22Rv1 (cell line): ENCODE measurements around the gene NLRP1.

Experiments used
- H3K27ac ChIP-seq: fragments of 450-650 bp; 2 replicates; pipeline ENCODE4 v1.5.1; 2017
- ZFX ChIP-seq: fragments of 450-650 bp; IDR thresholded peaks from 2 replicates; pipeline ENCODE4 v1.6.1; 2017; ENCODE audit warnings: antibody characterized with exemption, borderline replicate concordance
- TF ChIP-seq, protein P1 (sequence below): fragments of 450-650 bp; IDR thresholded peaks from 2 replicates; pipeline ENCODE4 v1.5.1; 2017; ENCODE audit warnings: mild to moderate bottlenecking

The NLRP1 gene

DNA sequence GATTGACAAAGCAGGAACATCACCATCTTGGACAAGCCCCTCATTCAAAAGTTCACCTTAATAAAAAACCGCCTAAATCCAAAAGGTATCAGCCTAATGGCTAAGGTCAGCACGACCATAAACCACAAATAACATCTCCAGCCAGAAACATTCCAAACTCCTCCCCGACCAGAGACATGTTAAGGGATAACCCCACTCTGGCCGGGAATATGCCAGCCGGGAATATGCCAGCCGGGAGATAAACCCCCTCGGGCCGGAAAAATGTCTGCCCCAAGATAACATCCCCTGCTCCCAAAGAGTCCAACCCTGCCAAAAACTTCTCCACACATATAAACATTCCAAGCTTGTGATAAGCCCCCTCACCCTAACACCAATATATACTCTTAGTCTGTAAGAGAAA lies 116.9 kb downstream of the NLRP1 start:
- TF ChIP-seq, protein P1, sequence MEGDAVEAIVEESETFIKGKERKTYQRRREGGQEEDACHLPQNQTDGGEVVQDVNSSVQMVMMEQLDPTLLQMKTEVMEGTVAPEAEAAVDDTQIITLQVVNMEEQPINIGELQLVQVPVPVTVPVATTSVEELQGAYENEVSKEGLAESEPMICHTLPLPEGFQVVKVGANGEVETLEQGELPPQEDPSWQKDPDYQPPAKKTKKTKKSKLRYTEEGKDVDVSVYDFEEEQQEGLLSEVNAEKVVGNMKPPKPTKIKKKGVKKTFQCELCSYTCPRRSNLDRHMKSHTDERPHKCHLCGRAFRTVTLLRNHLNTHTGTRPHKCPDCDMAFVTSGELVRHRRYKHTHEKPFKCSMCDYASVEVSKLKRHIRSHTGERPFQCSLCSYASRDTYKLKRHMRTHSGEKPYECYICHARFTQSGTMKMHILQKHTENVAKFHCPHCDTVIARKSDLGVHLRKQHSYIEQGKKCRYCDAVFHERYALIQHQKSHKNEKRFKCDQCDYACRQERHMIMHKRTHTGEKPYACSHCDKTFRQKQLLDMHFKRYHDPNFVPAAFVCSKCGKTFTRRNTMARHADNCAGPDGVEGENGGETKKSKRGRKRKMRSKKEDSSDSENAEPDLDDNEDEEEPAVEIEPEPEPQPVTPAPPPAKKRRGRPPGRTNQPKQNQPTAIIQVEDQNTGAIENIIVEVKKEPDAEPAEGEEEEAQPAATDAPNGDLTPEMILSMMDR, result no peak
- no peak for TF ChIP-seq ZFX
- peak overlapping the region; percentile 72; the same call in 1 of the 2 replicates for H3K27ac ChIP-seq

DNA sequence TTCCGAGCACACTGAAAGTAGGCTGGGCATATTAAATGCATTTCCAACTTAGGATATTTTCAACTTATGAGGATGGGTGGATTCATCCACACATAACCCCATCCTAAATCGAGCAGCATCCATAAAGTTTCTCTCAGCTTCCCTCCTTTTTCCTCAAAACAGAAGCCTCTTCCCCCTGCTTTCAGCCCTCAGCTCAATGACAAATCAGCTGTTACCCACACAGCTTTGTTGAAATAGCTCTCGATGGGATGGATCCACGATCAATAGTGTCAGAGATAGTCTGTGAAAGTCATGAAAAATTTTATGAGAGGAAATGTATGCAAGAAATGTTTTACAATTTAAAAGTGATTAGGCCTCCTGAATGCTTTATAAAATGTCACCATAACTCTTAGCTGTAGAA lies 118.0 kb downstream of the NLRP1 start:
- TF ChIP-seq, protein P1, result no peak
- TF ChIP-seq ZFX, result no peak

DNA sequence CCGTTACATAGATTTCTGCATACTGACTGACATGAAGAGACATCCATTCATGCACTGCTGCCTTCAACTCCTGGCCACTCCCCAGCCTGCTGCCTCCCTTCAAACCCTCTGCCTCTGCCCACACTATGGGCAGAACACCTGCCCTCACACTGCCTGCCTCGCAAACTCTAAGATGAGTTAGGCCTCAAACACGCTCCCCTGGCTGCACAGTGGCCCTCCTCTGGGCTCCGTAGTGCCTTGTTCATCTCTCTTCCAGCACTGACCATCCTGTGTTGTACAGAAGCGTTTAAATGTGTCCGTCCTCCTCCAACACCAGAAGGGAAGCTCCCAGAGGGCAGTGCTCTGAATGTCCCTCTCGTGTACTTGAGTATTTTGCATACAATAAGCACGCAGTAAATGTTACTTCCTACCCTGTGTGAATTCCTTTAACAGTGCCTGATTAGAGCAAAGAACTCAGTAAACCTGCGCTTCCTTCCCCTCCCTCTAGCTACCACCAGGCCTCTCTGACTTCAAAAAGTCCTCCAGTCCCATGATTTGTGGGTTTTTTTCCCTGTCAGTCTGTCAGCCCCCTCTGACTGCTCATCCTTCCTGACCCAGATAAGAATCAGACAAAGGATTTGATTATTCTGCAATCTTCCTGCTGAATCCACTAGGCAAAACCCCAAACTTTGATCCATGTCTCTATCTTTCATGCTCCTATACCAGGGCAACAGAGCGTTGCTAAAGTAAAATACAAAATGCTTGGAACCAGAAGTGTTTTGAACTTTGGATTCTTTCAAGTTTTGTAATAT lies 119.4 kb downstream of the NLRP1 start:
- TF ChIP-seq, protein P1, result no peak
- no peak for TF ChIP-seq ZFX
- H3K27ac ChIP-seq, result no peak overlapping the region

More for the DNA sequence above, 118.0 kb downstream of the NLRP1 start:
- H3K27ac ChIP-seq, result no peak overlapping the region
